HG03571 (cell line): ENCODE data around the gene TMEM247.

Experiments used
- ATAC-seq: cut with Tn5 transposase; IDR thresholded peaks from one replicate; pipeline ENCODE4 v1.9.1; 2021; ENCODE audit not compliant: unreplicated experiment

The TMEM247 gene

GRCh38 chr2:46479265-46479664, at the start of gene TMEM247:
TSS of gene TMEM247 (plus strand) at chr2:46479565.
- ATAC-seq = no peak

- ATAC-seq = no peak
These were observed 49.0 kb upstream of the TMEM247 start for GRCh38 chr2:46430413-46430812.

- ATAC-seq = no peak
These were observed 48.4 kb upstream of the TMEM247 start for GRCh38 chr2:46430992-46431391.

GRCh38 chr2:46431481-46432235, 47.7 kb upstream of the TMEM247 start:
- no peak for ATAC-seq

- no peak for ATAC-seq
These were observed 44.5 kb upstream of the TMEM247 start for GRCh38 chr2:46434851-46435273.

- ATAC-seq = no peak
These were observed 44.0 kb upstream of the TMEM247 start for GRCh38 chr2:46435353-46435752.

- ATAC-seq = no peak
These were observed 43.5 kb upstream of the TMEM247 start for GRCh38 chr2:46435796-46436360.

- ATAC-seq = no peak
These were observed 42.6 kb upstream of the TMEM247 start for GRCh38 chr2:46436800-46437199.

- ATAC-seq = no peak
These were observed 41.3 kb upstream of the TMEM247 start for GRCh38 chr2:46438102-46438501.

- ATAC-seq = no peak
These were observed 40.6 kb upstream of the TMEM247 start for GRCh38 chr2:46438794-46439193.

- ATAC-seq = no peak
These were observed 39.8 kb upstream of the TMEM247 start for GRCh38 chr2:46439582-46439981.

- no peak for ATAC-seq
These were observed 37.3 kb upstream of the TMEM247 start for GRCh38 chr2:46441838-46442712.

GRCh38 chr2:46444732-46445131, 34.6 kb upstream of the TMEM247 start:
- no peak for ATAC-seq

GRCh38 chr2:46445556-46445955, 33.8 kb upstream of the TMEM247 start:
- no peak for ATAC-seq

GRCh38 chr2:46446871-46447568, 32.3 kb upstream of the TMEM247 start:
- ATAC-seq = no peak

- ATAC-seq = no peak
These were observed 31.7 kb upstream of the TMEM247 start for GRCh38 chr2:46447649-46448048.

- no peak for ATAC-seq
These were observed 31.3 kb upstream of the TMEM247 start for GRCh38 chr2:46448111-46448510.

- no peak for ATAC-seq
These were observed 30.7 kb upstream of the TMEM247 start for GRCh38 chr2:46448641-46449040.

GRCh38 chr2:46449700-46450099, 29.7 kb upstream of the TMEM247 start:
- no peak for ATAC-seq

GRCh38 chr2:46451131-46451711, 28.1 kb upstream of the TMEM247 start:
- ATAC-seq = no peak

- ATAC-seq = no peak
These were observed 22.6 kb upstream of the TMEM247 start for GRCh38 chr2:46456789-46457188.
